ENCODE data around the gene MMP1.
"Not testable (repeated sequence)": the region's sequence is repeated elsewhere in the genome, so short reads cannot be mapped to it uniquely, and the experiment has no call there.

The MMP1 gene

GRCh38 chr11:102760344-102761035 is 37.5 kb downstream of the MMP1 start:
- DNase-seq (ENCODE audit: low read depth) = no peak

- no peak for DNase-seq (ENCODE audit: low read depth)
Measured at GRCh38 chr11:102757823-102758549, 40.0 kb downstream of the MMP1 start.

- DNase-seq (ENCODE audit: low read depth) = no peak
Measured at GRCh38 chr11:102753267-102753666, 44.7 kb downstream of the MMP1 start.

GRCh38 chr11:102751673-102752072 is 46.3 kb downstream of the MMP1 start:
- no peak for DNase-seq (ENCODE audit: low read depth)

- DNase-seq (ENCODE audit: low read depth) = no peak
Measured at GRCh38 chr11:102749101-102749722, 48.7 kb downstream of the MMP1 start.

GRCh38 chr11:102746746-102747578 is 51.0 kb downstream of the MMP1 start:
- DNase-seq (ENCODE audit: low read depth) = not testable (repeated sequence)

Measured in stimulated activated CD8-positive, alpha-beta memory T cell treated with anti-CD3 and anti-CD28 coated beads, Interleukin-15, amount 100 ng/mL, for 24 hours (primary cell).